Calu3 (cell line): Measurements from ENCODE around the gene RAPGEF5. TPM values are rescaled to one million over a fixed set of nuclear protein-coding genes. Genes with fewer than 3 reads are reported as not detected.

Source experiments
- BruUV-seq: library from RNA; stranded (reverse); fragments of 400-500 nt; replicated peaks from 2 replicates; lab custom pipeline; 2021; lab: Mats Ljungman, UMichigan
- CTCF ChIA-PET: fragments of 300-600 bp; sonication (Branson Sonifier 250); formaldehyde crosslinking; loops from one replicate; lab custom pipeline; 2022; ENCODE audit warnings: antibody characterized with exemption; lab: Charles Lee
- DNase-seq: peaks from one replicate; pipeline ENCODE4 v3.0.0; 2022
- H3K27ac Mint-ChIP-seq: one replicate; pipeline ENCODE4 v1.8.0; 2022; ENCODE audit warnings: mixed read lengths; ENCODE audit not compliant: unreplicated experiment
- H3K27me3 Mint-ChIP-seq: one replicate; pipeline ENCODE4 v1.8.0; 2022; ENCODE audit warnings: mixed read lengths; ENCODE audit not compliant: unreplicated experiment
- H3K36me3 Mint-ChIP-seq: one replicate; pipeline ENCODE4 v1.8.0; 2022; ENCODE audit warnings: mild to moderate bottlenecking, moderate library complexity, mixed read lengths; ENCODE audit not compliant: insufficient read depth, unreplicated experiment
- H3K4me1 Mint-ChIP-seq: one replicate; pipeline ENCODE4 v1.8.0; 2022; ENCODE audit warnings: mild to moderate bottlenecking, low read depth, mixed read lengths; ENCODE audit not compliant: unreplicated experiment
- H3K4me3 Mint-ChIP-seq: one replicate; pipeline ENCODE4 v1.8.0; 2022; ENCODE audit warnings: mild to moderate bottlenecking, low read depth, moderate library complexity, mixed read lengths; ENCODE audit not compliant: unreplicated experiment
- H3K9me3 Mint-ChIP-seq: one replicate; pipeline ENCODE4 v1.8.0; 2022; ENCODE audit warnings: low read depth, mixed read lengths; ENCODE audit not compliant: unreplicated experiment
- CTCF ChIP-seq: fragments of 200-600 bp; IDR thresholded peaks from one replicate; pipeline ENCODE4 v1.8.0; 2022; ENCODE audit warnings: antibody characterized with exemption; ENCODE audit not compliant: unreplicated experiment
- intact Hi-C: fragments of 100-400 bp; cut with micrococcal nuclease; formaldehyde crosslinking; loops from one replicate; pipeline ENCODE4 v1.10.0; 2022; ENCODE audit not compliant: unreplicated experiment
- total RNA-seq: library from RNA; stranded (reverse); gene quantifications from 2 replicates; pipeline ENCODE4 v1.2.3, GENCODE V29; 2022

RAPGEF5 gene
- total RNA-seq, 1 experiment from 2014 or later = 108 TPM

GRCh38 chr7:22386865-22387264 lies 29.9 kb upstream of the RAPGEF5 start:
- no peak overlapping the region for H3K4me3 Mint-ChIP-seq
- BruUV-seq = no TSS peak
- H3K27me3 Mint-ChIP-seq = no peaks in the 10 kb centered on the region
- no peak for DNase-seq
- TF ChIP-seq CTCF = no peak
- CTCF ChIA-PET = no interaction called here
- no peaks in the 10 kb centered on the region for H3K9me3 Mint-ChIP-seq
- no peak overlapping the region for H3K27ac Mint-ChIP-seq
- H3K4me1 Mint-ChIP-seq = no peaks in the 10 kb centered on the region
- intact Hi-C loops = no loop called here
- no peaks in the 10 kb centered on the region for H3K36me3 Mint-ChIP-seq

- DNase-seq = no peak
- no peak for TF ChIP-seq CTCF
- H3K4me1 Mint-ChIP-seq = no peaks in the 10 kb centered on the region
- CTCF ChIA-PET = no interaction called here
- H3K36me3 Mint-ChIP-seq = no peaks in the 10 kb centered on the region
- intact Hi-C loops = no loop called here
- no peaks in the 10 kb centered on the region for H3K9me3 Mint-ChIP-seq
- no peaks in the 10 kb centered on the region for H3K27me3 Mint-ChIP-seq
- BruUV-seq = no TSS peak
- no peak overlapping the region for H3K27ac Mint-ChIP-seq
- no peak overlapping the region for H3K4me3 Mint-ChIP-seq
Measured at GRCh38 chr7:22386206-22386858, 29.4 kb upstream of the RAPGEF5 start.

GRCh38 chr7:22385326-22385725 lies 28.4 kb upstream of the RAPGEF5 start:
- DNase-seq = no peak
- Mint-ChIP-seq H3K4me3 (no peak overlapping the region), H3K4me1 (no peaks in the 10 kb centered on the region), H3K27me3 (no peaks in the 10 kb centered on the region), H3K27ac (no peak overlapping the region), H3K9me3 (no peaks in the 10 kb centered on the region), H3K36me3 (no peaks in the 10 kb centered on the region)
- intact Hi-C loops = no loop called here
- BruUV-seq = no TSS peak
- CTCF ChIA-PET = interaction anchor here (1.0 kb wide), 1 partner anchor 29 kb away, joined by 3 read pairs; the partner anchor contains the start of gene RAPGEF5
- TF ChIP-seq CTCF = no peak

- CTCF ChIA-PET = interaction anchor here (0.6 kb wide), 1 partner anchor 335 kb away, joined by 3 read pairs; no protein-coding TSS in a partner anchor
- H3K36me3 Mint-ChIP-seq = no peaks in the 10 kb centered on the region
- no peak overlapping the region for H3K4me3 Mint-ChIP-seq
- no peak overlapping the region for H3K27ac Mint-ChIP-seq
- no peaks in the 10 kb centered on the region for H3K4me1 Mint-ChIP-seq
- DNase-seq = no peak
- TF ChIP-seq CTCF = no peak
- H3K27me3 Mint-ChIP-seq = no peaks in the 10 kb centered on the region
- no peaks in the 10 kb centered on the region for H3K9me3 Mint-ChIP-seq
- BruUV-seq = no TSS peak
- intact Hi-C loops = no loop called here
Measured at GRCh38 chr7:22380333-22380732, 23.4 kb upstream of the RAPGEF5 start.
